T-helper 2 cell treated with Interferon-gamma antibody and Interleukin-4, amounts not matched to agents 100 ng/mL and 5 ng/mL, for 36 hours (primary cell): ENCODE data around the gene DNAI4. TPM values are rescaled to one million over a fixed set of nuclear protein-coding genes. Genes with fewer than 3 reads are reported as not detected.
"Not testable (repeated sequence)": the region's sequence is repeated elsewhere in the genome, so short reads cannot be mapped to it uniquely, and the experiment has no call there.

Source experiments
- intact Hi-C: fragments of 100-400 bp; cut with micrococcal nuclease; formaldehyde crosslinking; loops from one replicate; pipeline ENCODE4 v1.15.1; 2023
- total RNA-seq: library from RNA; stranded (reverse); gene quantifications from 2 replicates; pipeline ENCODE4 v1.2.3, GENCODE V29; 2022

The DNAI4 gene
- total RNA-seq, 1 donor from 2014 or later = 2.3 TPM

DNA sequence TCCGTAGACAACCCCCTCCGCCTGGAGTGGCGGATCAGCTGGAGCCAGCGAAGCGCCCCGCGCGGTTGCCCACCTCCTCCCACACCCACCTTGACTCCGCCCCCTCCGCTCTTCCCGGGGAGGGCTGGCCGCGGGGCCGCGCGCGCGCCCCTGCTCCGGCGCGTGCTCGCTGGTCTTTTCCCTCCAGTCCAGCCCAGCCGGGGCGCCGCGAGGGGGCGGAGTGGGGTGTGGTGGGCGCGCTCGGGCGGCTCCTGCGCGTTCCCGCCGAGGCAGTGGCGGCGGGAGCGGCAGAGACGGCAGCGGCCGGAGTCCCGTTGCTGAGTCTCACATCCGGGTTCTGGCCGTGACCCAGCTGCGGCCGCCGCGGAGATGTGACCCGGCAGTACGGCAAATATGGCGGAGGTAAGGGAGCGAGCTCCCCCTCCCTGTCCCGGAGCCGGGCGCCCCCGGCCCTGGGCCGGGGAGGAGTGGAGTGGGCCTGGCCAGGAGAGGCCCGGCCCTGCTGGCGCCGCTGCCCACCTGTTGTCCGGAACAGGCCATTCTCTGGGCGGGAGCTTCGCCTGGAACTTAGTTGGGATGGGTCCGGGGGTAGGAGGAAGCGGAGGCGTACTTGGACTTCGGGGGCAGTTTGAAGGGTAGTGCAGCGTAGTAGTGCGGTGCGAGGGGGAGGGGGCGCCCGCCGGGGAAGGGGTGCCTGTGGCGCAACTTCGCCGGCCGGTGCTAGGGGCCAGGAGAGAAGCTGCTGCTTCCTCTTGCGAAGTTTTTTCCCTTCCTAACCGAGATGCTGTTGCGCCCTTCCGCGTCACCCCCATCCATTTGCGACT, 5.6 kb upstream of the DNAI4 start:
- intact Hi-C loops = loop anchor here (1.0 to 10.0 kb wide), 9 partner anchors 51 to 1508 kb away; partner anchors contain the start of genes IL12RB2, LEPR, LEPROT and SERBP1

DNA sequence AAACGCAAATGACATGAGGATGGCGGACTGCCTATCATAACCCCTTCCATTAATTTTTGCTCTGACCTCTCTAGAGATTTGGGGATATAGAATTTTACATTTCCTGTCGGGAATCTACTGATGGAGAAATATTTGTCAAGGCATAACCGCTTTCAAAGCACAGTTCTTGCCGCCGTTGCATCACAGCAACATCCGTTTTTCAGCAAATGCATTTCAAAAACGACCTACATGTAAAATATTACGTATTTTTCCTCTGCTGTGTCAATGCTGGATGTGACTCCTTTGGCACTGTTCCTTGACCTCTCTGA, 5.0 kb upstream of the DNAI4 start:
- intact Hi-C loops = loop anchor here (5.0 to 10.0 kb wide), 3 partner anchors 215 to 1507 kb away; partner anchors contain the start of genes LEPR and LEPROT

DNA sequence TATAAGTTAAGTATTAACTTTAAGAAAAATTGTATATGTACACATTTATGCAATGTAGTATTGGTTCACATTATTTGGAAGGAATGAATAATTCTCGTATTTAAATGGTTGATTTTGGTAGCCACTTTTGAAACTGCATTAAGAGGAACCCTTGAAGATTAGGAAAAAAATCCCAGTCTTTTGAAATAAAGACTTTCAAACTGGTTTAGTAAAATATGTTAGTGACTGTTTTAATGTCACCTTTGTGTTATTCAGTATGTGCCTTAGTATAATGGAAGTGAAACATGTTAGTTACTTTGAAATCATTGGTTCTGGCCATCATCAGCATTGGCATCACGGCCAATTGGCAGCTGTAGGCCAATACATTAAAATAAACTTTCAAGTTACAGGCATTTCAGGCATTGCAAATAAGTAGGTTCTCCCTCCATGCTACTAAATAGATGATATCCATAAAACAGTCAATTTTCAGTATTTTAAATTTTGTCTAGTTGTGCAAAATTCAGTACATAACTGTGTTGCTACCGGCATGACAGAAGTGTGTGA, 4.6 kb upstream of the DNAI4 start:
- intact Hi-C loops = loop anchor here (5.0 to 10.0 kb wide), 3 partner anchors 216 to 1507 kb away; partner anchors contain the start of genes LEPR and LEPROT

DNA sequence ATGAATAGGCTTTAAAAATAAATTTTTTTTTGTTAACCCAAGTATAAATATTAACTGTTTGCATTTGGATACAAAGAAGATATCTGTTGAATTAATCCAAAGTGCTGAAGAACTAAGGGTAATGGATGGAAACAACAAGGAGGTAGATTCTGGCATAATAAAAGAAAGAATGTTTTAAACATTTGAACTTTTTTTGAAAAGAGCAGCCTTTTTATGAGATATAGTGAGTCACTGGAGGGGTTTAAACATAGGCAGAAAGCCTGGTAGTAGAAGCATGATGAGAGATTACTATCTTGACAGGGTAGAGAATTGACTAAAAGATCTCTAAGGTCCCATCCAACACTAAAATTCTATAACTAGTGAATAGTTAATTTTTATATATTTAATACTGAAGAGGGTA, 2.9 kb upstream of the DNAI4 start:
- intact Hi-C loops = loop anchor here (5.0 to 10.0 kb wide), 3 partner anchors 217 to 1505 kb away; partner anchors contain the start of genes LEPR and LEPROT

DNA sequence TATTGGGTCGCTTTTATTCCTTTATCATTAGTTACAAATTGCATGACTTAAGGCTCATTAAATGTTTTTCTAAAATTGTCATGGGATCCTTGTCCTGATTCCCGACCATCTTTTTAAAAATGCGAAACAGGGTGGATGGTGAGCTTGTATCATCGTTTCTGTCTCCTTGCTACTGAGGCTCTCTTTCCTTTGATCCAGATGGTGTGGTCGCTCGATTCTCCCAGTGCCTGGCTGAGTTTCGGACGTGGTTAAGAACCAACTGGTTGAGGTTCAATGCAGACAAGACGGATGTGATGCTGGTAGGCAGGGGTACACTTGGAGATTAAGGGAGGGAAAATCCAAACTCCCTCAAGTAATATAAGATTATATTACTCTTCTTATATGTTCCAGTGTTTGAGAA, 1.3 kb upstream of the DNAI4 start:
- intact Hi-C loops = loop anchor here (2.0 to 10.0 kb wide), 7 partner anchors 161 to 1959 kb away; partner anchors contain the start of genes DEPDC1, GADD45A, JAK1 and LEPR

DNA sequence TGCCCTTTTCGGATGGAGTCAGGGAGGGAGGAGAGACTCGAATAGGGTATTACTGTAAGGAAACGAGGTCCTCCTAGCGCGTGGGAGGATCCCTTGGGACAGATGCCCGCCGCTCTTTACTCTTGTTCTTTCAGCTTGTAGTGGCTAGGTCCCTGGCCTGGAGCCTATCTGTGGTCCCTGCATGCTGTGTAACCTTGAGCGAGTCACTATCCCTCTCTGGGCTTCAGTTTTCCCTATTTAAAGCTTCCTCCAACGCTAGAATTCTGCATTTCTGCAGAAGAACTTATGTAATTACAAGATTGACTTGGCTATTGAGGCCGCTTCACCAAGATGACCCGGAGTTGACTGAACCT, 878 bp upstream of the DNAI4 start:
- intact Hi-C loops = loop anchor here (2.0 to 10.0 kb wide), 7 partner anchors 161 to 1959 kb away; partner anchors contain the start of genes DEPDC1, GADD45A, JAK1 and LEPR

DNA sequence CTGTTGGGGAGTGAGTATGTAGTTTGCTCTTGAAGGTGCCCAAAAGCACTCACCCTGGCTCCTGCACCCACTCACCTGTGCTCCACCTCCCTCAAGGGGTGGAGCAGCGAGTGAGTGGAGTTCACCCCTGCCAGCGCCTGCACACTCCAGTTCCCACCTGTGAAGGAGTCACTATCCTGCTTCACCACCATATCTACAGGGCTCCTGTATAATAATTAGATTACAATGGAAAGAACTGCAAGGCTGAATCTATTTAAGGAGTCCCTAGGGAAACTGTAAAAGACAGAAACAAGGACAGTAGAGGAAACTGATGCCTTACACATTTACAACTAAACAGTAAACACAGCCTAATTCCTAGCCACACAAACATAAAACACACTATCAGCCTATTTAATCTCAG, 4.1 kb downstream of the DNAI4 start:
- intact Hi-C loops = loop anchor here (5.0 to 10.0 kb wide), 3 partner anchors 224 to 1773 kb away; partner anchors contain the start of gene AK4

DNA sequence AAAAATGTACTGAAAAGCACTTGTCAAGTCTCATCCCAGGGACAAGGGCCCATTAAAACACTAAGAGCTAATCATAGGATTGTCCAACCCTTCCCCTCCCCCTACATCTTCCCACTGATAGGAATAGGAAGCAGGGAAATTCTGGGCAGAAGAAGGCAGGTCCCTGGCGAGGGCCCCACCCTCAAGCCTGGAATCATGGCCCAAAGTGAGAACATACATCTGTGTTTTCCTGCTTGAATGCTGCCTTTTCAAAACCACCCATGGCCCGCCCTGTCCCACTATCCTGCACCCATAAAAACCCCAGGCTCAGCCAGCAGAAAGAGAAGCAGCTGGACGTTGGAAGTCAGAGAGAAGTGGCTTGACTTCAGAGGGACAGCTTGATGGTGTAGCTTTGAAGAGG, 4.8 kb downstream of the DNAI4 start:
- intact Hi-C loops = loop anchor here (5.0 to 10.0 kb wide), 3 partner anchors 225 to 1773 kb away; partner anchors contain the start of gene AK4

DNA sequence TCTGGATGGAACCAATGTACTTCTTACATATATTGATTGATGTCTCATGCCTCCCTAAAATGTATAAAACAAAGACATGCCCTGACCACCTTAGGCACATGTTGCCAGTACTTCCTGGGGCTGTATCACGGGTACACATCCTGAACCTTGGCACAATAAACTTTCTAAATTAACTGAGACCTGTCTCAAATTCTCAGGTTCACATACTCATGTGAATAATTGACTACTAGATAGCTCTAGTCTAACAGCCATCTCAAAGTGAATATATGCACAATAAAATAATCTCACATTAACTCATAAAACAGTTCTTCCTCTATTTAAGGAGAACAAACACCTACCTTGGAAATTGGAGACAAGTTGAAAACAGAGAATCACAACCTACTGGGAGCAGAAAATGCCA, 5.6 kb downstream of the DNAI4 start:
- intact Hi-C loops = no loop called here

DNA sequence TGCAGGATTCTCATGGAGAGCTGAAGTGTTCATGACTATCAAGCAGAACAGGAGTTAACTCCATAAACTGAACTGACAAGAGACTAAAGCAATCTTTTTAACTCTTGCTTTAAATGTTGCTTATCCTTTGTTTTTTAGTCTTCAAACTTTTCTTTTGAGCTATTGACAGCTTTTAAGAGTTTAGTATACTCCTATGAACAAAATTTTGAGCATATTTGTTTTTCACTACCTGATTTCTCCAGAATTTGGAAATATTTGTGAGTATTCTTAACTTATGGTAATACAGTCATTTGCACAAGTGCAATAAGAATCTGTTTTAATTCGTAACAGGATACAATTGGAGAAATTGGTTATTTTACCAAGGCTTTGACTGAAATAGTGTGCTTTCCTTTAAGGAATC, 7.2 kb downstream of the DNAI4 start:
- intact Hi-C loops = no loop called here

DNA sequence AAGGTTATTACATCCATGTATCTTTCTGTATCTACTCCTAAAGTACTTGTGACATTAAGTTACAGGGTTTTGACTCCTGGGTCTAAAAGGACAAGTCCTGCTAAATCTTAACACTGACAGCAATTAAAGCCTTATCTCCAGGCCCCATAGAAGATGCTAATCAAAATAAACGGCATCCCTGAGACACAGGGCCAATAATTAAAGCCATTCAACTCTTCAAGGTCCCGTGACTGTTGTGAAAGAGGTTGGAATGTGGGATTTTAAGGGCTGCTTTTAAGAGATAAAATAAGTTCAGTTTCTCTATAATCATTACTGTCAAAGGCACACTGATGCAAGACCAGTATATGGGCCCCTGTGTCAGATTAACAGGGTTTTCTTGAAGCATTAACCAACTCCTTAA, 8.3 kb downstream of the DNAI4 start:
- intact Hi-C loops = no loop called here

DNA sequence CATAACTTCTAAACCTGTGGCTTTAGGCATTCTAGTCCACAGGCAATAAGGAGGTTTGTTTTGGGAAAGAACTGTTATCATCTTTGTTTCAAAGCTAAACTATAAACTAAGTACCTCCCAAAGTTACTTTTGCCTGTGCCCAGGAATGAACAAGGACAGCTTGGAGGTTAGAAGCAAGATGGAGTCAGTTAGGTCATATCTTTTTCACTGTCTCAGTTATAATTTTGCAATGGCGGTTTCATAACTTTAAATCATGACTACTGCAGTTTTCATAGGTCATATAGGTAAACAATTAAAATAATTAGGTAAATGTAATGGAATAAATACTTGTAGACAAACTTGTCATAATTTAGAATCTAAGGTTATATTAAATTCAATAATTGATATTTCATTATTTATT, 9.5 kb downstream of the DNAI4 start:
- intact Hi-C loops = loop anchor here (1.0 kb wide), 1 partner anchor 8 kb away; no protein-coding TSS in a partner anchor

DNA sequence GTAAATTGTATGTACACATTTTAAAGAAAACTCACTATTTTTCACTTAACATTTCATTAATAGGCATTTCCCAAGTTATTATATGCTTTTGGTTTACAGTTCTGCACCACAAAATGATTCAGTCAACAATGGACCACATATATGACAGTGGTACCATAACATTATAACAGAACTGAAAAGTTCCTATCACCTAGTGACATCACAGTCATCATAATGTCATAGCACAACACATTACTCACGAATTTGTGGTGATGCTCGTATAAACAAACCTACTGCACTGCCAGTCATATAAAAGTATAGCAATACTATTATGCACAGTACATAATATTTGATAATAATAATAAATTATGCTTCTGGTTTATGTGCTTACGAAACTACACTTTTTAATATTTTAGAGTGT, 30.9 kb downstream of the DNAI4 start:
- intact Hi-C loops = no loop called here

DNA sequence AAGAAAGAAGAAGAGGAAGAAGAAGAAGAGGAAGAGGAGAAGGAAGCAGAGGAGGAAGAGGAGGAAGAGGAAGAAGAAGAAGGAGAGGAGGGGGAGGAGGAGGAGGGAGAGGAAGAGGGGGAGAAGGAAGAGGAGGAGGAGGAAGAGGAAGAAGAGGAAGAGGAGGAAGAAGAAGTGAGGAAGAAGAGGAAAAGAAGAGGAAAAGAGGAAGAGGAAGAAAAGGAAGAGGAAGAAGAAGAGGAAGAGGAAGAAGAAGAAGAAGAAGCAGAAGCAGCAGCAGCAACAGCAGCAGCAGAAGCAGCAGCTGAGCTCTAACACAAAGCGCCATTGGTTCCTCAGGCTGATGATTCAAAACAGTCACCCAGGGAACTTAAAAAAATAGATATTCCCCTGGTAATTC, 34.0 kb downstream of the DNAI4 start:
- intact Hi-C loops = no loop called here

DNA sequence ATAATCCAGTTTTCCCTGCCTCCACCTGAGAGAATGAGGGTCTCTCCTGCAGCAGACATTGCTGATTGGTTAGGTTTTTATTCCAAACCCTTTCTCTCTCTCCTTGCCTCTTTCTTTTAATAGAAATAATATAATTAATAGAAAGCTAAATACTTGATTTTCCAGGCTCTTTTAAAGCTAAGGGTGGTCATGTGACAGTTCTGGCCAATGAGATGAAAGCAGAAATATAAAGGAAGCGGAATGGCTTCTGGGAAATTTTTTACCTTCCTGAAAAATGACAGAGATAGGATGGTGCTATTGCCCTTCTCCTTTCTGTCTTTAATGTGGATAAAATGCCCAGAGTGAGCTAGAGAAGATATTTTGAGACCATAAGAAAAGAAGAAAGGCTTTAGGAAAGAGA, 35.6 kb downstream of the DNAI4 start:
- intact Hi-C loops = no loop called here

DNA sequence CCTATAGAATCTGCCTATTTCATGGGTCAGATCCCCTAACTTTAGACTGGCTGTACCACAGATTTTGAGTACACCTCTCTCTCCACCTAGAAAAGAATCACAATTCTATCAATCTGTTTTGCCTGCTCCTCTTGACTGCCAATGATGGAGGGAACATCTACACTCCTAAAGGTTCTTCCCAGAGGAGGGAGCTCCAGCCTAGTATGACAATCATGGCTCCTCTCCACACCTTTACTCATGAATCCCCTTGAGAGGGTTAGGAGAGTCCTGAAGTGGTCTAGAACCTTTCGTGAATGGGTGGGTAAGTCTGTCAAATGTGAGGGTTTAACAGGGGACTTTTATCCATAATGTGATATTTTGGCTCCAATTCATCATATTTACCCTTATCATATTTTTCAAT, 48.0 kb downstream of the DNAI4 start:
- intact Hi-C loops = no loop called here

DNA sequence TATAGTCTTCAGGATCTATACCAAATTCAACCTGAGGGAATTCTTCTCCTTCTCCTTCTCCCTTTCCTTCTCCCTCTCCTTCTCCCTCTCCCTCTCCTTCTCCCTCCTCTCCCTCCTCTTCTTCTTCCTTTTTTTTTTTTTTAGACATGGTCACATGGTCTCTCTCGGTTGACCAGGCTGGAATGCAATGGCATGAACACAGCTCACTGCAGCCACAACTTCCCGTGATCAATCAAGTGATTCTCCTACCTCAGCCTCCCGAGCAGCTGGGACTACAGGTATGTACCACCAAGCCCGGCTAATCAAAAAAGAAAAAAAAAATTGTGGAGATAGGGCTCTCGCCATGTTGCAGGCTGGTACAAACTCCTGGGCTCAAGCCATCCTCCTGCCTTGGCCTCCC, 51.5 kb downstream of the DNAI4 start:
- intact Hi-C loops = no loop called here

DNA sequence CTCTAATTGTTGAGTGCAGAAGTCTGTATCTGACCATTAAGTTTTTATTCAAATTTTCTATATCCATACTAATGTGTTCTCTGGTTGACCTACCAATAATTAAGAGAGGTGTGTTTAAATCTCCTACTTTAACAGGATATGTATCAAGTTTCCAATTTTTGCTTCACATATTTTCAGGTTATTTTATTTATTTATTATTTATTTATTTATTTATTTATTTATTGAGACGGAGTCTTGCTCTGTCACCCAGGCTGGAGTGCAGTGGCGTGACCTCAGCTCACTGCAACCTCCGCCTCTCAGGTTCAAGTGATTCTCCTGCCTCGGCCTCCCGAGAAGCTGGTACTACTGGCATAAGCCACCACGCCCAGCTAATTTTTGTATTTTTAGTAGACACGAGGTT, 52.6 kb downstream of the DNAI4 start:
- intact Hi-C loops = not testable (repeated sequence)

DNA sequence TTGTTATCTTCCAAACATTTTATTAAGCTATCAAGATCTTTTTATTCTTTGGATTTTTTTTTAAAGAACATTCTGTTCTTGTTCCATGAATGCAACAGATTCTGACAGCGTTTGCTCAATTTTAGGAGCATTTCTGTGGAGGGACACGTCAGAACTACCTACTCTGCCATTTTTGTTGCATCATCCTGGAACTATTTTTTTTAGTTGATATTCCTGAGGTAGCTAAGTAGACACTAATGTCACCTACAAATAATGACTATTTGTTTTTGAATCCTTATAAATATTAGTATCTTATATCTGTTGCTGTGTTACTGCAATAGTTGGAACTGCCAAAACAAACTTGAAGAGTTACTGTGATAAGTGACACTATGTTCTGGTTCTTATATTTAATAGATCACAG, 57.2 kb downstream of the DNAI4 start:
- intact Hi-C loops = no loop called here

DNA sequence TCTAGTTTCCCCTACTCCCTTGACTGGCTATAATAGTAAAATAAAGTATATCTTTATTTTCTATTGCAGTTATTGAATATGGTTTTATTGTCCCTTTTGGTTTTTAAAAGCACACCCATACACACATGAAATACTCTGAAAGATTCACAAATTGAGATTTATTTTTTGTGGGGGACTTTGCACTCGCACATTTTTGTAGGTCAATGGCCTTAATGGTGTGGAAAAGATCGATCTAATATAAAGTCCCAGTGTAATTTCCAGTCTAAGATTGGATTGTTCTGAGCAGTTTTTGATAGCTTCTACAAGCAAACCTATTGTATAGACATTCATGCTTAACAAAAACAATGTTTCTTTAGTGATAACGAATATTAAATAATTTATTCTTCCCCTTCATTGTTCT, 64.1 kb downstream of the DNAI4 start:
- intact Hi-C loops = no loop called here

DNA sequence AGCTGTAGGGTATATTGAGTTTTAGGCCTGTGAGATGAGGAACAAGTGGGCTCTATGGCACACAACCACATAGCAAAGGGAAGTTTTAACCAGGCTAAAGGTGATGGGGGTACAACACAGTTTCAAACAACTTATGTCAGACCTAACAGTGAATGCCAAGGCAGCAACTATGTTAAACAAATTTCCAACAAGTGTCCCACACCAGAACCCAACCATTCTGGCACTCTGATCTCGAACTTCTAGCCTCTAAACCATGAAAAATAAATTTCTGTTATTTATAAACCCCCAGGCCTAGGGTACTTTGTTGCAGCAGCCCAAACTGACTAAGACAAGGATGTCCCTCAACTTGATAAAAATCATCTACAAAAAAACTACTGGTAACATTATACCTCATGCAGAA, 71.3 kb downstream of the DNAI4 start:
- intact Hi-C loops = no loop called here

DNA sequence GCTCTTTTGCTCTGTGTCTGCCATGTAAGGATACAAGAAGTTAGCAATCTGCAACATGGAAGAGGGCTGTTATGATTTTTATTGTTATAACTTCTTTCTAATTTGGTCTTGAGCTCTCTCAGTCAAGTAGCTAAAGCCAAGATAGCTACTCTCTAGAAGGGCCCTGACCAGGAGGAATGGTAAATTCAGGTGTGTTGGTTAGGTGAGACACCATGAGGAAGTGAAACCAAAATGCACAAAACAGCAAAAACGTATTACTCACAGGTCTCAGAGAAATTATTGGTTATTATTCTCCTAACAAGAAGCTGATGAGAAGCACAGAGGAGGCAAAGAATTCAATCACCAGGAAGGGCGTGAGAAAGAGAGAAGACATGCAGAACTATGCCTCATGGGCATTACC, 71.8 kb downstream of the DNAI4 start:
- intact Hi-C loops = no loop called here

DNA sequence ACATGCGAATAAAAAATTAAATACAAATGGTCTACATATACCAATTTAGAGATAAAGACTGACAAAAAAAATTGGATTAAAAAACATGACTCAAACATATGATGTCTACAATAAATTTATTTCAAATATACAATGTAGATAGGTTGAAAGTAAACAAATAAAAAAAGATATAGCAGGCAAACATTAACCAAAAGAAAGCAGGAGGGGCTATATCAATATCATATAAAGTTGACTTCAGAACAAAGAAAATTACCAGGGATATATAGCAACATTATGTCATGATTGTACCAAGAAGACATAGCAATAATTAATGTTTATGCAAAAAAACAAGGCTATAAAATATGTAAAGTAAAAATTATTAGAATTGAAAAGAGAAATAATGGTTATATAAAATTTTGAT, 73.7 kb downstream of the DNAI4 start:
- intact Hi-C loops = no loop called here
